Hematopoietic multipotent progenitor cell treated with erythropoietin and hydrocortisone succinate and interleukin-3 and kit ligand, for 17 days (in vitro differentiated cells): ENCODE data around the gene PLCL2.
A peak's percentile ranks its signal among the peaks of the same experiment; 100 is the strongest.

ENCODE experiments used
- DNase-seq: peaks from one replicate; pipeline ENCODE4 v3.0.0-alpha.2; 2015; ENCODE audit warnings: low spot score

Gene PLCL2

GRCh38 chr3:16893618-16894200, 9.0 kb downstream of the PLCL2 start:
- DNase-seq = no peak

- no peak for DNase-seq
These were observed 11.4 kb downstream of the PLCL2 start for GRCh38 chr3:16896094-16896627.

GRCh38 chr3:16896820-16897219, 12.1 kb downstream of the PLCL2 start:
- DNase-seq = no peak

- no peak for DNase-seq
These were observed 12.6 kb downstream of the PLCL2 start for GRCh38 chr3:16897254-16897926.

GRCh38 chr3:16898595-16899395, 14.0 kb downstream of the PLCL2 start:
- DNase-seq = no peak

- DNase-seq = no peak
These were observed 15.2 kb downstream of the PLCL2 start for GRCh38 chr3:16899919-16900318.

GRCh38 chr3:16900779-16901440, 16.2 kb downstream of the PLCL2 start:
- no peak for DNase-seq

GRCh38 chr3:16904423-16905417, 20.0 kb downstream of the PLCL2 start:
- DNase-seq = no peak

GRCh38 chr3:16905704-16906103, 20.9 kb downstream of the PLCL2 start:
- no peak for DNase-seq

GRCh38 chr3:16906682-16907081, 21.9 kb downstream of the PLCL2 start:
- peak; percentile 64 for DNase-seq

- DNase-seq = peak; percentile 55
These were observed 22.5 kb downstream of the PLCL2 start for GRCh38 chr3:16907243-16907642.

- peak; percentile 44 for DNase-seq
These were observed 23.5 kb downstream of the PLCL2 start for GRCh38 chr3:16908016-16908807.

GRCh38 chr3:16908896-16909295, 24.1 kb downstream of the PLCL2 start:
- DNase-seq = peak; percentile 65

- DNase-seq = no peak
These were observed 25.0 kb downstream of the PLCL2 start for GRCh38 chr3:16909802-16910201.

- no peak for DNase-seq
These were observed 25.5 kb downstream of the PLCL2 start for GRCh38 chr3:16910207-16910606.

- no peak for DNase-seq
These were observed 27.2 kb downstream of the PLCL2 start for GRCh38 chr3:16911916-16912315.

GRCh38 chr3:16912400-16913263, 27.9 kb downstream of the PLCL2 start:
- no peak for DNase-seq

GRCh38 chr3:16913264-16913580, 28.5 kb downstream of the PLCL2 start:
- DNase-seq = no peak

- DNase-seq = no peak
These were observed 32.1 kb downstream of the PLCL2 start for GRCh38 chr3:16916840-16917239.
